Upper lobe of right lung (tissue), 1 donor: ENCODE results near the gene PTPRM. TPM values are rescaled to one million over a fixed set of nuclear protein-coding genes. Genes with fewer than 3 reads are reported as not detected.
A peak's percentile ranks its signal among the peaks of the same experiment; 100 is the strongest.

ENCODE experiments used
- ATAC-seq: fragments of 200-7000 bp; cut with Tn5 transposase; one replicate; pipeline ENCODE4 v1.9.1; 2020; ENCODE audit warnings: mild to moderate bottlenecking, moderate library complexity
- DNase-seq: peaks from one replicate; pipeline ENCODE4 v3.0.0-alpha.2; 2020
- H3K27ac ChIP-seq: fragments of 200-600 bp; one replicate; pipeline ENCODE4 v1.8.0; 2022
- H3K27me3 ChIP-seq: fragments of 200-600 bp; one replicate; pipeline ENCODE4 v1.8.0; 2022; ENCODE audit warnings: mild to moderate bottlenecking
- H3K36me3 ChIP-seq: fragments of 200-600 bp; one replicate; pipeline ENCODE4 v1.8.0; 2022
- H3K4me1 ChIP-seq: fragments of 200-600 bp; one replicate; pipeline ENCODE4 v1.8.0; 2022
- H3K4me3 ChIP-seq: fragments of 200-600 bp; one replicate; pipeline ENCODE4 v1.8.0; 2022; ENCODE audit warnings: mild to moderate bottlenecking
- H3K9me3 ChIP-seq: fragments of 200-600 bp; one replicate; pipeline ENCODE4 v1.8.0; 2022
- CTCF ChIP-seq: fragments of 200-600 bp; IDR thresholded peaks from one replicate; pipeline ENCODE4 v1.8.0; 2022; ENCODE audit warnings: antibody characterized with exemption
- intact Hi-C: fragments of 100-400 bp; cut with DNase I; formaldehyde crosslinking; loops from one replicate; pipeline ENCODE4 v1.11.0; 2022
- total RNA-seq: library from RNA; stranded (reverse); fragmentation: NEBNext Ultra II Directional; extraction: Animal tissue kit (Norgen Biotek cat#: 25700); gene quantifications from one replicate; pipeline ENCODE4 v1.2.1, GENCODE V29; 2021
- donor health status: DM: no; HTN: yes; CAD: no; lungs with severe emphysema.

Gene PTPRM
- total RNA-seq, 1 donor from 2014 or later: 99.3 TPM

GRCh38 chr18:8411492-8411891 lies 844.4 kb downstream of the PTPRM start:
- H3K36me3 ChIP-seq: peaks cover 6% of the 10 kb centered on the region
- no peaks in the 10 kb centered on the region for H3K4me1 ChIP-seq
- TF ChIP-seq CTCF: no peak
- H3K27ac ChIP-seq: no peak overlapping the region
- intact Hi-C loops: no loop called here
- H3K9me3 ChIP-seq: peaks cover 18% of the 10 kb centered on the region
- H3K27me3 ChIP-seq: no peaks in the 10 kb centered on the region
- DNase-seq: no peak
- no peak for ATAC-seq
- no peak overlapping the region for H3K4me3 ChIP-seq

- no peak overlapping the region for H3K4me3 ChIP-seq
- H3K9me3 ChIP-seq: peaks cover 18% of the 10 kb centered on the region
- no peak overlapping the region for H3K27ac ChIP-seq
- ATAC-seq (no peak), DNase-seq (no peak)
- H3K4me1 ChIP-seq: no peaks in the 10 kb centered on the region
- peaks cover under 1% of the 10 kb centered on the region for H3K36me3 ChIP-seq
- no peaks in the 10 kb centered on the region for H3K27me3 ChIP-seq
- intact Hi-C loops: no loop called here
- TF ChIP-seq CTCF: no peak
These were observed 845.0 kb downstream of the PTPRM start for GRCh38 chr18:8412117-8412516.

- H3K36me3 ChIP-seq: no peaks in the 10 kb centered on the region
- intact Hi-C loops: no loop called here
- no peak overlapping the region for H3K4me3 ChIP-seq
- H3K9me3 ChIP-seq: peaks cover 18% of the 10 kb centered on the region
- H3K4me1 ChIP-seq: no peaks in the 10 kb centered on the region
- ATAC-seq: no peak
- DNase-seq: no peak
- no peaks in the 10 kb centered on the region for H3K27me3 ChIP-seq
- no peak overlapping the region for H3K27ac ChIP-seq
- no peak for TF ChIP-seq CTCF
These were observed 846.1 kb downstream of the PTPRM start for GRCh38 chr18:8413189-8413588.

- Histone ChIP-seq H3K9me3 (peaks cover 18% of the 10 kb centered on the region), H3K4me3 (no peak overlapping the region), H3K27ac (no peak overlapping the region), H3K4me1 (no peaks in the 10 kb centered on the region), H3K27me3 (no peaks in the 10 kb centered on the region), H3K36me3 (no peaks in the 10 kb centered on the region)
- no peak for DNase-seq
- TF ChIP-seq CTCF: no peak
- no peak for ATAC-seq
- intact Hi-C loops: no loop called here
These were observed 846.6 kb downstream of the PTPRM start for GRCh38 chr18:8413751-8414150.

GRCh38 chr18:8416212-8417019 lies 849.3 kb downstream of the PTPRM start:
- H3K4me3 ChIP-seq: no peak overlapping the region
- H3K27ac ChIP-seq: no peak overlapping the region
- ATAC-seq (peak; percentile 33), DNase-seq (no peak)
- intact Hi-C loops: no loop called here
- H3K27me3 ChIP-seq: no peaks in the 10 kb centered on the region
- H3K9me3 ChIP-seq: peaks cover 13% of the 10 kb centered on the region
- no peak for TF ChIP-seq CTCF
- no peaks in the 10 kb centered on the region for H3K36me3 ChIP-seq
- no peaks in the 10 kb centered on the region for H3K4me1 ChIP-seq
